A549 (cell line): Measurements from ENCODE around the gene TNPO3.

Experiments used
- CBX8 ChIP-seq: fragments of 200-600 bp; sonication (generic); IDR thresholded peaks from 2 replicates; pipeline ENCODE4 v1.6.1; 2016
- EP300 ChIP-seq, 2 experiments: fragments of >200 bp; sonication (Bioruptor Twin); formaldehyde crosslinking; IDR thresholded peaks; 2 replicates in 1 of 2; 3 replicates in 1 of 2; pipeline ENCODE4 v1.6.1; 2016 to 2017
- HDAC2 ChIP-seq: fragments of 200-600 bp; sonication (generic); IDR thresholded peaks from 2 replicates; pipeline ENCODE4 v1.6.1; 2016
- HOXA7 ChIP-seq: fragments of 250-450 bp; sonication (Bioruptor Pico); IDR thresholded peaks from 2 replicates; pipeline ENCODE4 v1.5.0; 2020; ENCODE audit warnings: mild to moderate bottlenecking, moderate library complexity
- MAZ ChIP-seq: fragments of 150-350 bp; IDR thresholded peaks from 2 replicates; pipeline ENCODE4 v1.6.1; 2014; ENCODE audit warnings: antibody characterized with exemption, low read depth, low read length, borderline replicate concordance
- POLR2A ChIP-seq: IDR thresholded peaks from 2 replicates; pipeline ENCODE4 v1.6.1; 2012; ENCODE audit warnings: mild to moderate bottlenecking, low read length
- RAD21 ChIP-seq, 2 experiments: fragments of >200 bp in 1 of 2; sonication (Bioruptor Twin) in 1 of 2; formaldehyde crosslinking in 1 of 2; IDR thresholded peaks in 1 of 2; conservative IDR thresholded peaks in 1 of 2; 2 replicates in 1 of 2; 3 replicates in 1 of 2; pipeline ENCODE4 v1.6.1; 2012 to 2018; ENCODE audit warnings: inconsistent platforms in 1 of 2
- SREBF2 ChIP-seq: fragments of 450-650 bp; IDR thresholded peaks from 2 replicates; pipeline ENCODE4 v1.6.1; 2014; ENCODE audit warnings: mild to moderate bottlenecking, moderate library complexity
- TP53 ChIP-seq: fragments of 250-450 bp; sonication (Bioruptor Pico); IDR thresholded peaks from 2 replicates; pipeline ENCODE4 v1.5.0; 2021; ENCODE audit warnings: mild to moderate bottlenecking, moderate library complexity
- TF ChIP-seq, protein P1 (sequence below): IDR thresholded peaks from 2 replicates; pipeline ENCODE4 v1.6.1; 2012; ENCODE audit warnings: low read depth, borderline replicate concordance
- TF ChIP-seq, protein P2 (sequence below): fragments of >200 bp; sonication (Bioruptor Twin); formaldehyde crosslinking; IDR thresholded peaks from 3 replicates; pipeline ENCODE4 v1.5.1; 2016

- TF ChIP-seq POLR2A = no peak
- no peak for TF ChIP-seq TP53 (CRISPR knock-in tag)
- TF ChIP-seq CBX8 = no peak
- TF ChIP-seq, protein P1, sequence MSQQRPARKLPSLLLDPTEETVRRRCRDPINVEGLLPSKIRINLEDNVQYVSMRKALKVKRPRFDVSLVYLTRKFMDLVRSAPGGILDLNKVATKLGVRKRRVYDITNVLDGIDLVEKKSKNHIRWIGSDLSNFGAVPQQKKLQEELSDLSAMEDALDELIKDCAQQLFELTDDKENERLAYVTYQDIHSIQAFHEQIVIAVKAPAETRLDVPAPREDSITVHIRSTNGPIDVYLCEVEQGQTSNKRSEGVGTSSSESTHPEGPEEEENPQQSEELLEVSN = no peak
- TF ChIP-seq SREBF2 = no peak
- no peak for TF ChIP-seq EP300 (IDR thresholded peaks at IDR 0.05)
- TF ChIP-seq RAD21 (conservative IDR thresholded peaks at IDR 0.05 in 1 of 2, IDR thresholded peaks at IDR 0.05 in 1 of 2) = no peak
- TF ChIP-seq MAZ = no peak
- TF ChIP-seq, protein P2, sequence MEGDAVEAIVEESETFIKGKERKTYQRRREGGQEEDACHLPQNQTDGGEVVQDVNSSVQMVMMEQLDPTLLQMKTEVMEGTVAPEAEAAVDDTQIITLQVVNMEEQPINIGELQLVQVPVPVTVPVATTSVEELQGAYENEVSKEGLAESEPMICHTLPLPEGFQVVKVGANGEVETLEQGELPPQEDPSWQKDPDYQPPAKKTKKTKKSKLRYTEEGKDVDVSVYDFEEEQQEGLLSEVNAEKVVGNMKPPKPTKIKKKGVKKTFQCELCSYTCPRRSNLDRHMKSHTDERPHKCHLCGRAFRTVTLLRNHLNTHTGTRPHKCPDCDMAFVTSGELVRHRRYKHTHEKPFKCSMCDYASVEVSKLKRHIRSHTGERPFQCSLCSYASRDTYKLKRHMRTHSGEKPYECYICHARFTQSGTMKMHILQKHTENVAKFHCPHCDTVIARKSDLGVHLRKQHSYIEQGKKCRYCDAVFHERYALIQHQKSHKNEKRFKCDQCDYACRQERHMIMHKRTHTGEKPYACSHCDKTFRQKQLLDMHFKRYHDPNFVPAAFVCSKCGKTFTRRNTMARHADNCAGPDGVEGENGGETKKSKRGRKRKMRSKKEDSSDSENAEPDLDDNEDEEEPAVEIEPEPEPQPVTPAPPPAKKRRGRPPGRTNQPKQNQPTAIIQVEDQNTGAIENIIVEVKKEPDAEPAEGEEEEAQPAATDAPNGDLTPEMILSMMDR = no peak
- TF ChIP-seq HDAC2 = no peak
- no peak for TF ChIP-seq HOXA7 (CRISPR knock-in tag)
These were observed 93.8 kb downstream of the TNPO3 start for GRCh38 chr7:128961030-128961659.
